HCT116 (cell line): ENCODE measurements around the gene ATF7.

Experiments used
- EGR1 ChIP-seq: IDR thresholded peaks from 2 replicates; pipeline ENCODE4 v1.6.1; 2012; ENCODE audit warnings: low read depth
- EZH2 ChIP-seq: fragments of 200-600 bp; sonication (generic); IDR thresholded peaks from 2 replicates; pipeline ENCODE4 v1.6.1; 2017; ENCODE audit warnings: antibody characterized with exemption, mixed run types
- EZH2phosphoT487 ChIP-seq: fragments of 200-600 bp; IDR thresholded peaks from 2 replicates; pipeline ENCODE4 v1.6.1; 2018; ENCODE audit warnings: antibody characterized with exemption, borderline replicate concordance
- POLR2A ChIP-seq: IDR thresholded peaks from 2 replicates; pipeline ENCODE4 v1.7.0; 2011; ENCODE audit warnings: borderline replicate concordance; ENCODE audit not compliant: insufficient read depth, insufficient read length; ENCODE audit errors: extremely low read depth
- POLR2AphosphoS5 ChIP-seq: IDR thresholded peaks from 2 replicates; pipeline ENCODE4 v1.6.1; 2011; ENCODE audit warnings: mild to moderate bottlenecking, low read depth, low read length, moderate library complexity
- RAD21 ChIP-seq: IDR thresholded peaks from 2 replicates; pipeline ENCODE4 v1.6.1; 2012; ENCODE audit warnings: low read depth, mild to moderate bottlenecking
- SIN3A ChIP-seq: IDR thresholded peaks from 2 replicates; pipeline ENCODE4 v1.6.1; 2012; ENCODE audit warnings: low read depth
- SP1 ChIP-seq: IDR thresholded peaks from 2 replicates; pipeline ENCODE4 v1.6.1; 2012; ENCODE audit warnings: low read depth
- YY1 ChIP-seq: IDR thresholded peaks from 2 replicates; pipeline ENCODE4 v1.6.1; 2011; ENCODE audit warnings: low read length, low read depth, moderate library complexity, mild to moderate bottlenecking; ENCODE audit not compliant: insufficient replicate concordance; ENCODE audit errors: extremely low read depth
- ZNF274 ChIP-seq: fragments of 200-500 bp; sonication (Bioruptor generic); IDR thresholded peaks from 2 replicates; pipeline ENCODE4 v1.6.1; 2014; ENCODE audit warnings: mild to moderate bottlenecking, low read depth, low read length, inconsistent platforms
- TF ChIP-seq, protein P1 (sequence below), 3 experiments: fragments of 200-600 bp in 1 of 3; sonication (generic) in 1 of 3; IDR thresholded peaks in 2 of 3; conservative IDR thresholded peaks in 1 of 3; 2 replicates each; pipeline ENCODE4 v1.5.1; 2012 to 2017; ENCODE audit warnings: low read depth in 2 of 3, low read length in 2 of 3, antibody characterized with exemption in 1 of 3, borderline replicate concordance in 1 of 3, control low read depth in 1 of 3, mild to moderate bottlenecking in 1 of 3, mixed read lengths in 1 of 3, mixed run types in 1 of 3, moderate library complexity in 1 of 3; ENCODE audit not compliant: insufficient read depth in 1 of 3
- TF ChIP-seq, protein P2 (sequence below): IDR thresholded peaks from 2 replicates; pipeline ENCODE4 v1.6.1; 2012
- TF ChIP-seq, protein P3 (sequence below): IDR thresholded peaks from 2 replicates; pipeline ENCODE4 v1.6.1; 2012; ENCODE audit warnings: low read depth

DNA sequence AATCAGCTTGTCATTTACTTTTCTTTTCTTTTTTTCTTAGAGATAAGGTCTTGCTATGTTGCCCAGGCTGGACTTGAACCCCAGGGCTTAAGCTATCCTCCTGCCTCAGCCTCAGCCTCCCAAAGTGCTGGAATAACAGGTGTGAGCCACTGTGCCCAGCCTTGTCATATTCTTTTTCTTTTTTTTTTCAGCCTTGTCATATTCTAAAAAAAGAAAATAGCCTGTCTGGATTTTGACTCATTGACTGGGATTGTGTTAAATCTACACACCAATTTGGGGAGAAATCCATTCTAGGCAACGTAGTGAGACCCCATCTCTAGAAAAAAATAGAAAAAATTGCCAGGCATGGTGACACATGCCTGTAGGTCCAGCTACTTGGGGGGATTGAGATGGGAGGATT lies 25.6 kb upstream of the ATF7 start:
- TF ChIP-seq, protein P1, sequence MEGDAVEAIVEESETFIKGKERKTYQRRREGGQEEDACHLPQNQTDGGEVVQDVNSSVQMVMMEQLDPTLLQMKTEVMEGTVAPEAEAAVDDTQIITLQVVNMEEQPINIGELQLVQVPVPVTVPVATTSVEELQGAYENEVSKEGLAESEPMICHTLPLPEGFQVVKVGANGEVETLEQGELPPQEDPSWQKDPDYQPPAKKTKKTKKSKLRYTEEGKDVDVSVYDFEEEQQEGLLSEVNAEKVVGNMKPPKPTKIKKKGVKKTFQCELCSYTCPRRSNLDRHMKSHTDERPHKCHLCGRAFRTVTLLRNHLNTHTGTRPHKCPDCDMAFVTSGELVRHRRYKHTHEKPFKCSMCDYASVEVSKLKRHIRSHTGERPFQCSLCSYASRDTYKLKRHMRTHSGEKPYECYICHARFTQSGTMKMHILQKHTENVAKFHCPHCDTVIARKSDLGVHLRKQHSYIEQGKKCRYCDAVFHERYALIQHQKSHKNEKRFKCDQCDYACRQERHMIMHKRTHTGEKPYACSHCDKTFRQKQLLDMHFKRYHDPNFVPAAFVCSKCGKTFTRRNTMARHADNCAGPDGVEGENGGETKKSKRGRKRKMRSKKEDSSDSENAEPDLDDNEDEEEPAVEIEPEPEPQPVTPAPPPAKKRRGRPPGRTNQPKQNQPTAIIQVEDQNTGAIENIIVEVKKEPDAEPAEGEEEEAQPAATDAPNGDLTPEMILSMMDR (IDR thresholded peaks at IDR 0.05 in 2 of 3, conservative IDR thresholded peaks at IDR 0.05 in 1 of 3; ENCODE audit: borderline replicate concordance in 1 of 3, insufficient read depth in 1 of 3, low read depth in 2 of 3, low read length in 2 of 3): no peak
- TF ChIP-seq EZH2phosphoT487 (no peak), EGR1 (no peak), EZH2 (no peak), POLR2A (no peak), POLR2AphosphoS5 (no peak), SP1 (no peak), ZNF274 (no peak), SIN3A (no peak), RAD21 (no peak), YY1 (no peak)
- TF ChIP-seq, protein P2, sequence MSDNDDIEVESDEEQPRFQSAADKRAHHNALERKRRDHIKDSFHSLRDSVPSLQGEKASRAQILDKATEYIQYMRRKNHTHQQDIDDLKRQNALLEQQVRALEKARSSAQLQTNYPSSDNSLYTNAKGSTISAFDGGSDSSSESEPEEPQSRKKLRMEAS: no peak
- TF ChIP-seq, protein P3, sequence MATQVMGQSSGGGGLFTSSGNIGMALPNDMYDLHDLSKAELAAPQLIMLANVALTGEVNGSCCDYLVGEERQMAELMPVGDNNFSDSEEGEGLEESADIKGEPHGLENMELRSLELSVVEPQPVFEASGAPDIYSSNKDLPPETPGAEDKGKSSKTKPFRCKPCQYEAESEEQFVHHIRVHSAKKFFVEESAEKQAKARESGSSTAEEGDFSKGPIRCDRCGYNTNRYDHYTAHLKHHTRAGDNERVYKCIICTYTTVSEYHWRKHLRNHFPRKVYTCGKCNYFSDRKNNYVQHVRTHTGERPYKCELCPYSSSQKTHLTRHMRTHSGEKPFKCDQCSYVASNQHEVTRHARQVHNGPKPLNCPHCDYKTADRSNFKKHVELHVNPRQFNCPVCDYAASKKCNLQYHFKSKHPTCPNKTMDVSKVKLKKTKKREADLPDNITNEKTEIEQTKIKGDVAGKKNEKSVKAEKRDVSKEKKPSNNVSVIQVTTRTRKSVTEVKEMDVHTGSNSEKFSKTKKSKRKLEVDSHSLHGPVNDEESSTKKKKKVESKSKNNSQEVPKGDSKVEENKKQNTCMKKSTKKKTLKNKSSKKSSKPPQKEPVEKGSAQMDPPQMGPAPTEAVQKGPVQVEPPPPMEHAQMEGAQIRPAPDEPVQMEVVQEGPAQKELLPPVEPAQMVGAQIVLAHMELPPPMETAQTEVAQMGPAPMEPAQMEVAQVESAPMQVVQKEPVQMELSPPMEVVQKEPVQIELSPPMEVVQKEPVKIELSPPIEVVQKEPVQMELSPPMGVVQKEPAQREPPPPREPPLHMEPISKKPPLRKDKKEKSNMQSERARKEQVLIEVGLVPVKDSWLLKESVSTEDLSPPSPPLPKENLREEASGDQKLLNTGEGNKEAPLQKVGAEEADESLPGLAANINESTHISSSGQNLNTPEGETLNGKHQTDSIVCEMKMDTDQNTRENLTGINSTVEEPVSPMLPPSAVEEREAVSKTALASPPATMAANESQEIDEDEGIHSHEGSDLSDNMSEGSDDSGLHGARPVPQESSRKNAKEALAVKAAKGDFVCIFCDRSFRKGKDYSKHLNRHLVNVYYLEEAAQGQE: no peak
